Right kidney (tissue), 1 donor: ENCODE results near the gene SCEL.
"Not testable (repeated sequence)": the region's sequence is repeated elsewhere in the genome, so short reads cannot be mapped to it uniquely, and the experiment has no call there.

Source experiments
- DNase-seq: peaks from one replicate; pipeline ENCODE4 v3.0.0-alpha.2; 2016

The SCEL gene

DNA sequence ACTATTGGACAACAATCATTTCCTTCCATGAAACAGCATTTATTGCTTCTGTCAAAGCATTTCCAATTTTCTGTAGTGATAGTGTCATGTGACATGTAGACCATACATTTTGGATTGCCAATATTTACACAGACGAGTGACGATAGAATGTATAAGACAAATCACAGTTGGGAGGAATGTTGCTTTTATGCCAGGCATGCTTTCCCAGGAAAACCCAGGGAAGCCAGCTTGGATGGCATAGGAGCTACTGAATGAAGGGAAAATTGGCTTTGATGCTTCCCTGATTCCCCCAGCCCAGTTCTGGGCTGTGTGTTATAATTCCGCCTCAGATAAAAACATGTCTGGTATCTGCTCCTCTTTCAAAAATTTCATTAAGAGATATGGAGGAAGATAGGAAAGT is 22.5 kb downstream of the SCEL start:
- no peak for DNase-seq

DNA sequence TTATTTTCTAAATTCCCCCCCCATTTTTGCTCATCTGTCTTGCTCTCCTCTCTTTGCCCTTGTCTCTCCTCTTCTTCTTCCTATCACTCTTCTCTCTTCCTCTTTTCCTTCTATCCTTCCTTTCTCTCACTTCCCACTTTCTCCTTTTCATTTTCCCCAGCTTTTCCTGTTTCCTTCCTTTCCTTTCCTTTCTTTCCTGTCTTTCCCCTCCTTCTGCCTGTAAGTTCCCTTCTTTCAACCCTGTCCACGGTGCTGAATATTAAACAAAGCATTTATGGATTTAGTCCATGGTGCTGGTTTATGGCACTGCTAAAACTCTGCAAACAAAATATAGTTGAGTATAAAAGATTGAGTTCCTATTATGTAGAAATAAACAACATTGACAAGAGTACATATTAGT is 27.6 kb downstream of the SCEL start:
- DNase-seq = no peak

DNA sequence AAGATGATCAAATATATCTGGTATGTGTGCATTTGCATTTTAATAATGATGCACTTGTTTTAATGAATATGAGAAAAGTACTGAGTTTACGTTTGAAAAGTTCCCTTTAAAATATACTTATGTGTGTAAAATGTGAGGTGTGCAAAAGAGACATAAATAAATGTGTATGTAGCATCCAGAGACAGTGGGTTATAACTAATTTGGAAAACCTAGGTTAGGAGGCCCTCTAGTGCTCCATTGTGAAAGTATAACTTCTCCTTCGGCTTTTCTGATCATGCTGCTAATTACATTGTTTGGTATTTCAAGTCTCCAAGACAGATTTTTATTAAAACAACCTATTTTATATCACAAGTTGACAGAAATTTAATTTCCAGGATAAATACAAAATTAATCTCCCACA is 30.1 kb downstream of the SCEL start:
- DNase-seq = no peak

DNA sequence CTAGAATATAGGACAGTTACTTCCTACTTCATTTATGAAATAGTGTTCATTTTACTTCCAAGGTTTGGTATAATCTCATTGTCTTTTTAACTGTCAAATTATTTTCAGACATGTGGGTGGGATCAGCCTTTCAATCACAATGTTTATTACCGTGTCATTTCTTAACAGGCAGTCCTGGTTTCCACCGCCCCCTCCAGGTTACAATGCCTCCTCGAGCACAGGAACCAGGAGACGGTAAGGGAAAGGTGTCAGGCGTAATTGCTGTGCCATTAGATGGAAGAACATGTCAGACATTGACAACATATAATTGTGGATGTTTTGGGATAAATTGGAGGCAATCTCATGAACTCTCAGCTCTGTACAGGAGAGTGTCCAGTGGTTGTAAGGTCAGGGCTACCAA is 36.5 kb downstream of the SCEL start:
- no peak for DNase-seq

DNA sequence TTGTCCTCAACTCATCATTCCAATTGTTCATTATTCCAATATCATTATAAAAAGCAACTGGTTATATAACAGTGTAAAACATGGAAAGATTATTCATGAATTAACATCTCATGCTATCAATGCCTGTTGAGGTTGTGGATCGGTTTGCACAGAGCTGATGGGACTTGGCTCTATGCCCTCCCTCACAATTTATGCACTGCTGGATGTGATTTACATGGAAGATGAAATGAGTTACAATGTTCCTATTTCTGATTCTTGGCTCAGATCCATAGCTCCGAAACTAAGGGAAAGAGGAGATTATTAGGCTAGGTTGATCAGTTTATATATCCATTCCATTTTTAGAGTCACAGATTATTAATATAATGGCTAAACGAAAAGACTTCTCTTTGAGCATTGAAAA is 38.6 kb downstream of the SCEL start:
- no peak for DNase-seq

DNA sequence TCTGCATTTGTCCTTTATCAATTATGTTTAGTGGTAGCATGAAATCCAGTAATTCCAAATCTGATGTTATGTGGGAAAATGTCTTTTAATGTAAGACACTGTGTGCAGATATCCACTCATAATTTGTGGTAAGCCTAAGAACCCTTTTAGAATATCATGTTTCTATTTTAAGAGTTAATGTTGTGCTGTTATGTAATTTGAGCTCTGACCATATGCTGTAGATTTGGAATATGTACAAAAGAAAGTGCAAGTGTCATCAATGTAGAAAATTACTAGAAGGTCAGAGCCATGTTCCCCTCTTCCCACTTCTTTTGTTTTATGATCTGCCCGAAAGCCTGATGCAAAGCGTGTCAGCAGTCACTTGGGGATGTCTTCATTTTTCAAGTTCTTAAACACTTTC is 44.5 kb downstream of the SCEL start:
- DNase-seq = no peak

DNA sequence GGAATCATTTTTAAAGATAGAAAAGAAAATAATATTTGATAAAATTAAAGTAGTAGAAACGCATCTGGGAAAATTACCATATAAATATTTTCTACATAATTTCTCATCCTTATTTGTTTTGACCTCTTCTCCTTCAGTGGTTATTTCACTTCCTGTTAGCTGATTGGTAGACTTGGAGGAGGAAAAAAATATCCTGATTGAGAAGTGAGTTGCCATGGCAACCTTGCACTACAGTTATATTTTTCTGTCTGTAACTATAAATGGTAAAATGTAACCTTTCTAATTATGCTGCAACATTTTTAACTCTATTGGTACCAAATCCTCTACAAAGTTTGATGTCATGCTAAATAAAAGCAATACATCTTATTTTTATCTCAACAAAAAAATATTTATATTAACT is 45.2 kb downstream of the SCEL start:
- no peak for DNase-seq

DNA sequence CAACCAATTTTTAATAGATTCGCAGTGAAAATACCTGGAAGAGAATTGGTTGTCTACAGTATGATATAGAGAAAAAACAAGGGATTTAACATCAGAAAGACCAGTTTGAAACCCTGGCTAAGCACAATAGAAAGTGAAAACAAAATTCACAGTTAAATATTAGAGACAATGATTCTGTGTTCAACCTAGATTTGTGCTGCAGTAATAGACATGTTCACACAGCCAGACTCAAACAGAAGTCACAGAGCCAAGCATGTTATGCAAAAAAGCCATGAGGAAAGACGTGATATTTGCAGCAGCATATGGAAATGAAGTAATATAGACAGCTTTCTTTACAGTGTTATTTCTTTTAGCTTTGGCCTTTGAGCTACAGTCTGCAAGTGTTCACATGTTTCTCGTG is 48.1 kb downstream of the SCEL start:
- DNase-seq = no peak

DNA sequence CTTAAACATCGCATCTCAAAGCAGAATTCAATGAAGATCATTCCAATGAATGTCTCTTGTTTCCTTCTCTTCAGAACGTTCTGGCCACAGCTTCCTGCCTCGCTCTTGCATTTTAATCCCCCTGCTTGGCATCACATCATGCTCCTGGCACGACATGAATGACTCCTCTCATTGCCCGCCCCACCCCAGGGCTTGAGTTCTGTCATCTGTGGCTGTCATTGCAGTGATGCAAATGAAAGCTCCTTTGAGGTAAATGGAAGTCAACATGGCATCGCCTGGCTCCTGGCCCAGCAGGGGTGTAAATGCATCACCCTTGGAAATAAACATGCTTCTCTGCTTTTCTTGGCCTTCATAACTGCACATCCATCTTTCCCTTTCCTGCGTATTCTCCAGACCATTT is 48.6 kb downstream of the SCEL start:
- DNase-seq = no peak

DNA sequence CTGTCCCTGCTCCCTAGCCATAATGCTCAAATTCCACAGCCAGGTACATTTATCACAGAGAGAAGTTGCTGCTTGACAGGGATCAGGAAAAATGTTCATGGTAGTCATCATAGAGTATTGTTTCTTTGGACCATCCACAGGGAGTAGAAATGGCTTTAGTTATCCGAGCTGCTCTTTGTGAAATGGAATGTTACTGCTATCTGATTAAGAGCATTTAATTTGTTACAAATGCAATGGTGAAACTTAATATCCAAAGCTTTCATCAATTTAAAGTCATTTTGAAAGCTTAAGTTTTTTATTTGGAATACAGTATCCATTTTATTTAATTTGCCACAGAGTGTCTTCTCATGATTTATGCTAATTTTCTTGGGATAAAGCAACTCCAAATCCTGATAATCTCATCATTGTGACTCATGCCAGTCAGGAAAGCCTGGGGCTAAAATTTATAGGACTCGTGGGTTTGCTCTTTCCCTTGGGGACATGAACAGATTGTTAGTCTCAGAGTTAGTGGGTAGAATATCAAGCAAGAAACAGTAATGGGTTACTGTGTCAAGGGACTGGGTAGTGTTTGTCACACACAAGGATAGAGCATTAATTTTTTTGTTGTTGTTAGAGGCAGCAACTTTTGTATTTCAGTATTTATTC is 59.8 kb downstream of the SCEL start:
- DNase-seq = no peak

DNA sequence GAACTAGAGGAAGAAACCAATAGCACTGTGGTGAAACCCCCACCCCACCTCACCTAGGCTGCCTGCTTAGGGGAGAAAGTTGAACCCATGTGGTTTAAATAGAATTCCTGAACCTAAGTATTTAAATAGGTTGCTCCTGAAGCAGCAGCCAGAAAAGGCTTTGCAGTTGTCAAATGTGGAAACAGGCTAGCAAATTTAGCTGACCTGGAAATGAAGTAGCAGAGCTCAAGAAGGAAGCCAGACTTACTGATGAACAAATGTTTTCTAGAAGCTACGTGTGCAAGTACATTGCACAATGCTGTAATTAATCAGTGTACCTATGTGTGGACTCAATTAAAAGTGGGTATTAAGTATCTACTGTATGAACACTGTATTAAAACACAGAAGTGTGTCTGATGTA is 61.3 kb downstream of the SCEL start:
- no peak for DNase-seq

DNA sequence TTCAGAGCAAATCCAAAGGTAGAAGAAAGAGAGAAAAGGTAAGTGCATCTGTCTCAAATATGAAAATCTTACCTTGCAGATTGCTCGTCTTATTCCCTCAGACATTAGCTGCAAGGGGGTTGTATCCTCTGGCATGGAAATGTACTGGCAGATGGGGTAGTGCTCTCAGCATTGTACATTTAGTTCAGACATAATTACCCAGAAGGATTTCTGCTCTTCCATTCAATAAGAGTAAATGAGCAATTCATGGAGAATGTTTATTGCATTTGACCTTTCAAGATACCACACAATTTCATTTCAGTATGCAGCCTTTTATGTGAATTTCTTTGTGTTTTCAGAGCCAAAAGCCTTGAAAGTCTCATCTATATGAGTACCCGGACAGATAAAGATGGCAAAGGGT is 63.8 kb downstream of the SCEL start:
- no peak for DNase-seq

DNA sequence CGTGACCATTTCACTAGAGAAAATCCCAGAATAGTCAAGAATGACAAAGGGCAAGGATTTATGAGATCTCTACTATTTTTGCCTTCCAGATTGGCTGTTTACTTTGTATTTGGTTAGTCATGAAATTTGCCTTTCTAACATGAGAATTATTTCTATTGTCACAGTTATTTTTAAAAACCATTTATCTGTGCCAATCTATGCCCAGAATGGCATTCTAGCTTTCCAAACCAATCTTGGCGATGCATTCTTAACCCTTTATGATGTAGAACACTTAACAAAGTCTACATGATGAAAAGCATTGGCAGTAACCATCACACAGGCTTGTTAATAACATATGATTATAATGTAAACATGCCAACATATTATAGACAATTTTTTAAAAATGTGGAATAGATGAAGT is 65.2 kb downstream of the SCEL start:
- no peak for DNase-seq

DNA sequence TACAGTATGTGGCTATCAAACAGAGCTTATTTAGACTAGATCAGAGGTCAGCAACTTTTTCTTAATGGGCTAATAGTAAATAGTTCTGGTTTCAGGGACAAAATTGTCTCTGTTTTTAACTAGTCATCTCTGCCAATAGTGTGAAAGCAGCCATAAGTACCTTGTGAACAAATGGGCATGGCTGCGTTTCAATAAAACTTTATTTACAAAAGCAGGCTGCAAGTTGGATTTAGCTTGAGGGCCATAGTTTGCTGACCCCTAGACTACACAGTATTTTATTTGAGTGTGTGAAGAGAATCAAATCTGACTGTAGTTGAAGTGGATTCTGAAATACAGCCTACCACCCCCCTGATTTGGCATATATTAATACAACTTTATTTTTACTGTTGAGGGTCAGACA is 75.6 kb downstream of the SCEL start:
- no peak for DNase-seq

DNA sequence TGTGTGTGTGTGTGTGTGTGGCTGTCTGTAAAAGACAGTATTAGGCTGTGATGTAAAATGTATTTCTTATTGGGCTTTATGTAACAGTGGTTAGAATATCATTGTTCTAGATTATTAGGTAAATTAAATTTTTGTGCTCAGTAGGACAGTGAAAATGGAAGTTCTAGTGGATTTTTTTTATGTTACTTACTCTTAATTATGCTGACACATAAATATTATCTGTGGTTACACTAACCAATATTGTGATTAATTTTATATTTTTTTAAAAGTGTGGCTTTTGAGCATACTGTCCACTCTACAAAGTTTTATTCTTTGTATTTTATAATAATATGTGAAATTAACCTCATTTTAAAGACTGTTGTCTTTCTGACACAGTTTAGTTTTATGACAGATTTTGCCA is 80.5 kb downstream of the SCEL start:
- no peak for DNase-seq

DNA sequence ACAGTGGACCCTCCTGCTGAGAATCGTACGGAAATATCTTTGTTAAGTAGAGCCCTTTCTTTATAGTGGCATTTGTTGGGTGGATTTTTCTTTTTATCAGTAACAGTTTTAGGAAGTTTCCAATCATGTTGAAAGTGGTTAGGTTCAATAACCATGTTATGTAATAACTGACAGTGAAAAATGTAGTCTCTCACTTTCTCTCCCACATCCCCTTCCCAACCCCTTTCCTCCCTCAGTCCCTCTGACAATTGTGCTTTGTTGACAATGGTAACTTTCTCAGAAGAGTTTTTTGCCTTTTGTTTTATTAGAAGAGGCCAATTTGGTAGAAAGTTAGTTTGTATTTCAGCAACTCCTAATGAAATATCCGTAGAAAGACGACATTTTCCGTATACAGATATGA is 84.1 kb downstream of the SCEL start:
- no peak for DNase-seq

DNA sequence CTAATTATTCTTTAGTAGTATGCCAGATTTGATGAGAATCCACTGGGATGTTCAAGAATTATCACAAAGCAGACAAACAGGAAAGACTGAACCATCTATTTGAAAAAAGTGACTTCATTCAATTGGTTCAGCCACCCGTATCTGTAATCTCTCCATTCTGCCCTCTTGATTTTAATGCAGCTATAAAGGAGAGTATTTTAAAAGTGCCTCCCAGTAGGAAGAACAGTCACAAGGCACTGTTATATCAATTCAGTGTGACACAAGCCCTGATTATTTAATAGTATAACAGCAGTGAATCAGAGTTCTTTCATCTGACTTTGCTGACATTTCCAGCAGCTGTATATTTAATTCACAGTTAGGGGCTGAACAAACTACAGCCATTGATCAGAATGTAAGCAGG is 84.6 kb downstream of the SCEL start:
- no peak for DNase-seq

DNA sequence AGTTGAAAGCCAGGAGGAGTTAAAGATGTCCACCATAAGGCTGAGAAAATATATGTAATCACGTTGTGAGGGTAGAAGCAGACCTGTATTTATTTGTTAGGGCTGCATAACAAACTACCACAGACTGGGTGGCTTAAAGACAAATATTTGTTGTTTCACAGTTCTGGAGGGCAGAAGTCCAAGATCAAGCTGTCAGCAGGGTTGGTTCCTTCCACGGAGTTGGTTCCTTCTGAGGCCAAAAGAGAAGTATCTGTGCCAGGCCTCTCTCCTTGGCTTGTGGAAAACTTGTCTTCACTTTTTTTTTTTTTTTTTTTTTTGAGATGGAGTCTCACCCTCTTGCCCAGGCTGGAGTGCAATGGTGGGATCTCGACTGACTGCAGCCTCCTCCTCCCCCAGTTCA is 88.3 kb downstream of the SCEL start:
- no peak for DNase-seq

DNA sequence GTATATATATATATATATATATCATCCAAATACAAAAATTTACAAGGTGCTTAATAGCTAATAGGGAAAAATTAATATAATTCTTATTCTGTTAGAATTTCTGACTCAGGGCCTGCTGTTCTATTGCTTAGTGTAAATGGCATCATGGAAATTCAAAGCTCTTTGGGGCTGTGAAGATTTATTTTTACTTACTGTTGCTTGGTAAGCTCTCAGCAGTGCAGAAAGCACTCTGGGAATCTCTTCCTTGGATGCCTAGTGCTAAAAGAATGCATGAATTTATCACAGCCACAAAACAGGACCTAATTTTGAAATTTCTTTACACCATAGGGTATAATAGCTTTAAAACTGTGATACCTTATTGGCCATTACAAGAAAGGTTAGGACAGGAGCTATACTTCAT is 92.7 kb downstream of the SCEL start:
- no peak for DNase-seq

DNA sequence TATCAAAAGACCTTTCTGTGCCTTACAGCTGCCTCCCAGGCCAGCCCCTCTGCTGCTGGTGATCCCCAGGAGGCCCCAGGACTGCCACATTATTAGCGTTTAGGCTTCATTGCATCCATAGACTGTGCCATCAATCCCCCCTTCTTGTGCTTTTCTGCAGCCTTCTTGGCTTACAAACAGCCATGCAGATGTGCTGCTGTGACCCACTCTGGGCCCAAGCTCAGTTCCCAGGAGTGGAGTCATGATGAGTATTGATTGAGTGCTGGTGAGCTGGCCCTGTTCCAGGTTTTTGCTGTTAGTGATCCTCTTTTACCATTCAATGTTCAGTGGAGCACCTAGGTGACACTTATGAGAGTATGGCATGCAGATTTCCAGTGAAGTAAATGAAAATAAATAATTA is 102.1 kb downstream of the SCEL start:
- DNase-seq = no peak

DNA sequence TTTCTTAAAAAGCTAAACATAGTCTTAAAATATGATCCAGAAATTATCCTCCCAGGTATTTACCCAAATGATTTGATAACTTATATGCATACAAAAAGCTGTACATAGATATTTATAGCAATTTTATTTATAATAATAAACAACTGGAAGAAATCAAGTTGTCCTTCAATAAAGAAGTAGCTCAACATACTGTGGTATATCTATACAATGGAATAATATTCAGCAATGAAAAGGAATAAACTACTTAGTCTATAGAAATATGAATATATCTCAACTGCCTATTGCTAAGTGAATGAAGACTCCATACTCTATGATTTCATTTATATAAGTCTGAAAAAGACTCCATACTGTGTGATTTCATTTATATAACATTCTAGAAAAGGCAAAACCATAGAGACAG is 114.9 kb downstream of the SCEL start:
- no peak for DNase-seq

DNA sequence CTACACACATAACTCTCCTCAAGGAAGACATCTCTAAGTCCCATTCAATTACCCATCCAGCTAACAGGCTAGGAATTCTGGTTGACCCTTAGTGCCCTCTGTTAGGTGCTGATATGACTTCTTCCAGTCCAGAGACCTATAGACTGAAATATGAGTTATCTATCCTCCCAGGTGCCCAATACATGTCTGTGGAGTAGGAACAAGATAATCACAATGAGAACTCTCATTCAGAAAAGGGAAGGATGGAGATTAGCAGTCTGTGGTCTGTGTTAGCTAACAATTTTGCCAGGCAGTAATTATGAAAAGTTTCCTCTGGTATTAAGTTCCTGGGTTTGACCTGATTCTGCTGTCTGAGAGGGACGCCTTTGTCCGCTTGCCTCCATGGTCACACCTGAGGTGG is 117.8 kb downstream of the SCEL start:
- no peak for DNase-seq

DNA sequence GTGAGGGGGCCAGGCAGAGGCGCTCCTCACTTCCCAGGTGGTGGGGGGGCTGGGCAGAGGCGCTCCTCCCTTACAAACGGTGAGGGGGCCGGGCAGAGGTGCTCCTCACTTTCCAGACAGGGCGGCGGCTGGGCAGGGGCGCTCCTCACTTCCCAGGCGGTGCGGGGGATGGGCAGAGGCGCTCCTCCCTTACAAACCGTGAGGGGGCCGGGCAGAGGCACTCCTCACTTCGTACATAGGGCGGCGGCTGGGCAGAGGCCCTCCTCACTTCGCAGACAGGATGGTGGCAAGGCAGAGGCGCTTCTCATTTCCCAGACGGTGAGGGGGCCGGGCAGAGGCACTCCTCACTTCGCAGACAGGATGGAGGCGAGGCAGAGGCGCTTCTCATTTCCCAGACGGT is 124.5 kb downstream of the SCEL start:
- DNase-seq = not testable (repeated sequence)

DNA sequence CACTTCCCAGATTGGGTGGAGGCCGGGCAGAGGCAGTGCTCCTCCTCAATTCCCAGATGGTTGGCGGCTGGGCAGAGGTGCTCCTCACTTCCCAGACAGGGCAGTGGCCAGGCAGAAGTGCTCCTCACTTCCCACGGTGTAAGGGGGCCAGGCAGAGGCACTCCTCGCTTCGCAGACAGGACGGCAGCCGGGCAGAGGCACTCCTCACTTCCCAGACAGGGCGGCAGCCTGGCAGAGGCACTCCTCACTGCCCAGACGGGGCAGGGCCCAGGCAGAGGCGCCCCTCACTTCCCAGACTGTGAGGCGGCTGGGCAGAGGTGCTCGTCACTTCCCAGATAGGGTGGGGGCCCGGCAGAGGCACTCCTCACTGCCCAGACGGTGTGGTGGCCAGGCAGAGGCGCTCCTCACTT is 125.3 kb downstream of the SCEL start:
- DNase-seq = no peak

DNA sequence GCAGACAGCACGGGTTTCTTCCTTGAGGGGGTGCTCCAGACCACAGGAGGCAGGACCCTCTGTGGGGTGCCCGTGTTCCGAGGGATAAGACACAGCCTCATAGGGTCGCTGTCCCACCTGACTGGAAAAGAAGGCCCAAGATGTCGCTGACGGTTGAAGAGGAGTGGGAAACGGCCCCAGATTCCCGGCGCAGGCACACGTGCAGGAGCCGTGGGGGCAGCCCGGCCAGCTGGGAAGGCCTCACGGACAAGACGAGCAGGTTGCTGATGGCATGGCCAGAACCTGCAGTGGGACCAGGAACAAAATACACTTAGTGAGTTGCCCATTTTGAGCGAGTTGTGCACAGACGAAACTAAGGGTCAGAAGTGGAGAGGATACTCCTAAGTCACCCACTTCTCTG is 126.8 kb downstream of the SCEL start:
- not testable (repeated sequence) for DNase-seq
